A549 (cell line): Measurements from ENCODE around the gene ATL2.

Experiments used
- CEBPB ChIP-seq, 2 experiments: fragments of >200 bp in 1 of 2; sonication (Bioruptor Twin) in 1 of 2; formaldehyde crosslinking in 1 of 2; IDR thresholded peaks; 2 replicates each; pipeline ENCODE4 v1.6.1; 2012 to 2016
- EHMT2 ChIP-seq: fragments of 200-600 bp; sonication (generic); IDR thresholded peaks from 2 replicates; pipeline ENCODE4 v1.6.1; 2016; ENCODE audit warnings: antibody characterized with exemption, low read depth, mild to moderate bottlenecking, moderate library complexity
- MAZ ChIP-seq: fragments of 150-350 bp; IDR thresholded peaks from 2 replicates; pipeline ENCODE4 v1.6.1; 2014; ENCODE audit warnings: antibody characterized with exemption, low read depth, low read length, borderline replicate concordance
- POLR2A ChIP-seq: IDR thresholded peaks from 2 replicates; pipeline ENCODE4 v1.6.1; 2012; ENCODE audit warnings: mild to moderate bottlenecking, low read length

- TF ChIP-seq EHMT2, result no peak
- TF ChIP-seq CEBPB (IDR thresholded peaks at IDR 0.05), result no peak
- TF ChIP-seq MAZ, result no peak
- no peak for TF ChIP-seq POLR2A
Observed at GRCh38 chr2:38371235-38371634, 5.8 kb downstream of the ATL2 start.
